Rectal smooth muscle tissue (tissue), 1 donor: Measurements from ENCODE around the gene SMARCAL1.
"Not testable (repeated sequence)": the region's sequence is repeated elsewhere in the genome, so short reads cannot be mapped to it uniquely, and the experiment has no call there.

Source experiments
- H3K27ac ChIP-seq: one replicate; pipeline ENCODE4 v1.7.0; 2013; ENCODE audit warnings: low read depth, low read length, inconsistent platforms
- H3K27me3 ChIP-seq: one replicate; pipeline ENCODE4 v1.7.0; 2013; ENCODE audit warnings: low read length; ENCODE audit not compliant: control insufficient read depth, insufficient read depth
- H3K36me3 ChIP-seq: one replicate; pipeline ENCODE4 v1.7.0; 2013; ENCODE audit warnings: low read length; ENCODE audit not compliant: control insufficient read depth, insufficient read depth
- H3K4me1 ChIP-seq: one replicate; pipeline ENCODE4 v1.7.0; 2013; ENCODE audit warnings: low read length; ENCODE audit not compliant: control insufficient read depth, insufficient read depth
- H3K4me3 ChIP-seq: one replicate; pipeline ENCODE4 v1.7.0; 2013; ENCODE audit warnings: low read length
- H3K9ac ChIP-seq: one replicate; pipeline ENCODE4 v1.7.0; 2013; ENCODE audit warnings: low read length

Gene SMARCAL1

GRCh38 chr2:216379977-216380376, 32.3 kb upstream of the SMARCAL1 start:
- H3K4me3 ChIP-seq = no peak overlapping the region
- H3K27ac ChIP-seq = no peak overlapping the region
- H3K27me3 ChIP-seq = no peaks in the 10 kb centered on the region
- no peaks in the 10 kb centered on the region for H3K4me1 ChIP-seq
- no peak overlapping the region for H3K9ac ChIP-seq
- no peaks in the 10 kb centered on the region for H3K36me3 ChIP-seq

- H3K36me3 ChIP-seq, H3K4me1 ChIP-seq, H3K4me3 ChIP-seq, H3K27ac ChIP-seq, H3K27me3 ChIP-seq, H3K9ac ChIP-seq: not testable (repeated sequence)
Observed at GRCh38 chr2:216384409-216384808, 27.9 kb upstream of the SMARCAL1 start.

DNA sequence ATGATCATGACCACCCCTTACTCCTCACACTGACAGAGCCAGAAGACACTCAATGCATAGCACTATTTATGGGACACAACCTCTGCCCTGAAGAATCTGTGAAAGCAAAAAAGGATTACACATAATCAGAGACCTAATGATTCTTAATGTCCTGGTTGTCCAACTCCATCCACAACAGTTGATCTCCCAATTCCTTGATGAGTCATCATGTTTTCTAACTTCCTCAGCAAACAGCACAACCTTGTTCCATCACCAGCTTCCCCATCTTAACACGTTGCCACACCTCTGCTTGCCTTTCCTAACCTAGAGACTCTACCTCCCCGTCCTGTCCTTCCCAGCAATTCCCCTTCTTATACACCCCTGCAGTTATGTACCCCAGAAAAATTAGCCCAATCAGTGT, 26.8 kb upstream of the SMARCAL1 start:
- Histone ChIP-seq H3K4me1 (no peaks in the 10 kb centered on the region), H3K27me3 (no peaks in the 10 kb centered on the region), H3K27ac (no peak overlapping the region), H3K9ac (no peak overlapping the region), H3K4me3 (no peak overlapping the region), H3K36me3 (no peaks in the 10 kb centered on the region)

DNA sequence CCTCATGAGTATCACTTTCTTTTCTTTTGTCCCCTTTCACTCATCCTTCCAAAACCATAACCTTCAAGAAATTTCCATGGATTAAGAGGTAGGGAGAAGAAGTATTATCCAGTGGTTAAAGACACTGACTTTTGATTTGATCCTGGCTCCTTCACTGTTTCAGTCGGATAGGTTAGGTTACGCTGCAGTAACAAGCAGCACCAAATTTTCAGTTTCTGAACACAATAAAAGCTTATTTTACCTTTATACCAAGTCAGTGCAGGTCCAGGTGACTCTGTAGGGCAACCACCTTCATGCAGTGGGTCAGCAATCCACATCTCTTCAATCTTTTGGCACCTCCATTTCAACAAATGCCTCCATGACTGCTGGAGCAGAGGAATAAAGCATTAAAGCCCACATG, 25.0 kb upstream of the SMARCAL1 start:
- Histone ChIP-seq H3K9ac (no peak overlapping the region), H3K4me3 (no peak overlapping the region), H3K36me3 (no peaks in the 10 kb centered on the region), H3K27ac (no peak overlapping the region), H3K27me3 (no peaks in the 10 kb centered on the region), H3K4me1 (no peaks in the 10 kb centered on the region)

DNA sequence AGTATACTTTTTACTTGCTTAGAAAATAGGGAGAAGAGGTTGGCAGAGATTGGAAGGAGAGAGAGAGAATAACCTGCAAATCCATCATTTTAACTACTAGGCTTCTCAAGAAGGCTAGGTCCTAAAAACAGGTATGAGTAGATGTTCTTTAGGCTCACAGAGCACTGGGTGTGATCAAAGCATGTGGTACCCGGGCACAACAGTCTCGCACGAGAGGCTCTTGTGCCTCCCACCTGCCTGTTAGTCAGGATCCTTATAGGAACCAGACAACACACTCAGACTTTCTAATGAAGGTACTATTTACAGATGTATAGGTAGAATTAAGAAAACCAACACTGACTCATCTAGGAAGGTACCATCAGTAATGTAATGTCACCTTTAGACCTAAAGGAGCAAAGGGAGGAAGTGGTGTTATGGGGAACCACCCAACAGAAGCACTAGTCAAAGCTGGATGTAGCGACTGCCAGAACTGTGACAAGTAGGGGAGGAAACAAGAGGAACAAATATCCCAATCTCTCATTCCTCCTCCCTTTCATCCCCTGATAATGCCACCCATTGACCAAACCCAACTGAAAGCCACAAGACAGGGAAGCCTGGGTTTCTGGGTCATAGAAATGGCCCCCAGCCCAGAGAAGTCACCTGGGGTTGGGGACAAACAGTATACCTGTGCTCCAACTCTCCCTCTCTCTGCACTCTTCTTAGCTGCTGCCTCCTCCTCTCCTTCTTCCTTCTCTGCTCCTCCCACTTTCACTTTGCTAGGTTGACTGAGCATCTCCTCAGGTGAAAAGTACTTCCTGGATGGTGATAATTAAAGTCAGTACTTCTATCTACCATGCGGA, 24.0 kb upstream of the SMARCAL1 start:
- Histone ChIP-seq H3K36me3 (no peaks in the 10 kb centered on the region), H3K9ac (no peak overlapping the region), H3K4me3 (no peak overlapping the region), H3K4me1 (no peaks in the 10 kb centered on the region), H3K27ac (no peak overlapping the region), H3K27me3 (no peaks in the 10 kb centered on the region)

DNA sequence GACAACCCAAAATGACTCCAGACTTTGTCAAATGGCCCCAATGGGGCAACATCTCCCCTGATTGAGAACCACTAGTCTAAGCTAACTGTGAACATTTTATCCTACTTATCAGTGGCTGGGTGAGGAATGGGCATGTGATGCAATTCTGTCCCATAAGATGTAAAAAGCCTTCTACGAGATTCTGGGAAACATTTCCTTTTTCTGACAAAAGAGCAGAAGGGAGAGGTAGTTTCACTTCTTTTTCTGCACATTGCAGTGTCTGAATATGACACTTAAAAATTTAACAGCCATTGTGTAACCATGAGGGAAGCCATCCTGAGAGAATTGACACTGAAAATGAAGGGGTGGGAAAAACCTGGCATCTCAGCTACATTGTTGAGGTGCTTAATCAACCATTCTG, 22.7 kb upstream of the SMARCAL1 start:
- Histone ChIP-seq H3K4me1 (no peaks in the 10 kb centered on the region), H3K27me3 (no peaks in the 10 kb centered on the region), H3K36me3 (no peaks in the 10 kb centered on the region), H3K4me3 (no peak overlapping the region), H3K27ac (no peak overlapping the region), H3K9ac (no peak overlapping the region)

- H3K4me1 ChIP-seq = no peaks in the 10 kb centered on the region
- H3K9ac ChIP-seq = no peak overlapping the region
- no peak overlapping the region for H3K27ac ChIP-seq
- no peaks in the 10 kb centered on the region for H3K36me3 ChIP-seq
- no peak overlapping the region for H3K4me3 ChIP-seq
- H3K27me3 ChIP-seq = no peaks in the 10 kb centered on the region
Observed at GRCh38 chr2:216391401-216391800, 20.9 kb upstream of the SMARCAL1 start.

DNA sequence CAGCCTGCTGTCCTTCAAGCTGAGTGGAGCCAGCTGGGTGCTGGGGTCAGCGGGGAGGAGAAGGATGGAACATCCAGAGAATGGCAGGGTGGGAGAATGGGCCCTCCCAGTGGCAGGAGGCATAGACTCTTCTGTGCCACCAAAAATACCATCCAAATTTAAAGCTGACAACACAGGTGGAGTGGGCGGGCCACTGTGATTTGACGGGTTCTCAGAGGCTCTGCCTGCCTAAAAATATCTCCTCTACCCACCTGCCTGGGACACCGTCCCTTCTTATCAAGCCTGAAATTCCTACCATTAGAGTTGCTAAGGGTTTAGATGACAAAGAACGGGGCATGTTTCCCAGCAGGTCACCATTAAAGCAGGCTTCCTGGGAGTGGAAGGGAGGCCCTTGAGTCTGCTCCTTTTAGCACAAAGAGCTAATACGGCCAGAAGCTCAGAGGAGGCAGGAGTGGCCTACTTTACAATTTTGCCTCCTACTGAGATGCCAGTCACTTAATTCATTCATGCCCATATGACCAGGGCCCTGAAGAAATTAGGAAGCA, 20.2 kb upstream of the SMARCAL1 start:
- Histone ChIP-seq H3K4me1 (no peaks in the 10 kb centered on the region), H3K27ac (no peak overlapping the region), H3K4me3 (no peak overlapping the region), H3K9ac (no peak overlapping the region), H3K36me3 (no peaks in the 10 kb centered on the region), H3K27me3 (no peaks in the 10 kb centered on the region)

GRCh38 chr2:216392945-216393840, 19.1 kb upstream of the SMARCAL1 start:
- no peak overlapping the region for H3K4me3 ChIP-seq

GRCh38 chr2:216394881-216395280, 17.4 kb upstream of the SMARCAL1 start:
- H3K27me3 ChIP-seq = no peaks in the 10 kb centered on the region
- no peak overlapping the region for H3K27ac ChIP-seq
- H3K4me1 ChIP-seq = no peaks in the 10 kb centered on the region
- no peak overlapping the region for H3K9ac ChIP-seq
- H3K36me3 ChIP-seq = no peaks in the 10 kb centered on the region
- no peak overlapping the region for H3K4me3 ChIP-seq

More at GRCh38 chr2:216392945-216393840, 19.1 kb upstream of the SMARCAL1 start:
- H3K9ac ChIP-seq = no peak overlapping the region
- no peaks in the 10 kb centered on the region for H3K4me1 ChIP-seq
- no peaks in the 10 kb centered on the region for H3K27me3 ChIP-seq
- no peak overlapping the region for H3K27ac ChIP-seq
- H3K36me3 ChIP-seq = no peaks in the 10 kb centered on the region

DNA sequence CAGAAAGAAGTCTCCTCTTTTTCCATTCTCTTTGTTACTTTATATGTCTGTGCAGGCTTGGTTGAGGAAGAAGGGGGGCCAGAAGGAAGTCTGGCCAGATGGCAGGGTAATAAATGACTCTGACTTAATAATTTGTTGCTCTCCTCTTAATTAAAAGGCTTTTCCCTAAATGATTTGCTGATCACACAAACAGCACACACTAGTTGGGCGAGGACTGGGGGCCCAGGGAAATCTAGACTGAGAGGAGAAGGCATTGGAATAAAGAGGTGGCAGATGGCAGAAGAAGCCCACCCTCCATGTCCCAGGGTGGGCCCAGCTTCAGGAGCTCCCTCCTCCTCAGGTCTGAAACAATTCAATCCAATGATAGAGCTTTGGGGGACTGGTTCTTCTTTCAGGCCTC, 12.7 kb upstream of the SMARCAL1 start:
- Histone ChIP-seq H3K27me3 (no peaks in the 10 kb centered on the region), H3K4me1 (no peaks in the 10 kb centered on the region), H3K4me3 (no peak overlapping the region), H3K36me3 (no peaks in the 10 kb centered on the region), H3K9ac (no peak overlapping the region), H3K27ac (no peak overlapping the region)

GRCh38 chr2:216402751-216403150, 9.5 kb upstream of the SMARCAL1 start:
- no peaks in the 10 kb centered on the region for H3K27me3 ChIP-seq
- no peak overlapping the region for H3K4me3 ChIP-seq
- no peaks in the 10 kb centered on the region for H3K4me1 ChIP-seq
- H3K9ac ChIP-seq = no peak overlapping the region
- no peak overlapping the region for H3K27ac ChIP-seq
- no peaks in the 10 kb centered on the region for H3K36me3 ChIP-seq
